ENCODE data around the gene NCOA7.

NCOA7 gene

GRCh38 chr6:125859727-125860126 lies 69.0 kb downstream of the NCOA7 start:
- no peak overlapping the region for H3K4me2 ChIP-seq (ENCODE audit: insufficient read depth, low read length, poor library complexity, severe bottlenecking)
- DNase-seq (ENCODE audit: low spot score) = no peak
- H2BK15ac ChIP-seq (ENCODE audit: low read length) = no peak overlapping the region
- H3K36me3 ChIP-seq (replicated peaks in 1 of 2; ENCODE audit: control insufficient read depth in 2 of 2, insufficient read depth in 2 of 2, low read length in 2 of 2) = no peaks in the 10 kb centered on the region
- no peak overlapping the region for H3K23ac ChIP-seq (ENCODE audit: low read depth, low read length, poor library complexity)
- no peak overlapping the region for H2AFZ ChIP-seq (ENCODE audit: low read length)
- WGBS, 2 donors (ENCODE audit: extremely low coverage in 2 of 2, insufficient read length in 2 of 2, insufficient replicate concordance in 1 of 2) = no CpG with 5 or more reads among the region's 3 CpGs
- H4K8ac ChIP-seq (ENCODE audit: low read depth, low read length) = no peak overlapping the region
- H3K27ac ChIP-seq (replicated peaks; ENCODE audit: low read length) = no peak overlapping the region
- no peak overlapping the region for H3K4ac ChIP-seq (ENCODE audit: low read length)
- no peaks in the 10 kb centered on the region for H3K27me3 ChIP-seq (ENCODE audit: control insufficient read depth in 3 of 3, insufficient read depth in 3 of 3, low read depth in 1 of 3, low read length in 3 of 3)
- H3K9me3 ChIP-seq (replicated peaks in 1 of 2; ENCODE audit: control insufficient read depth in 2 of 2, insufficient read depth in 1 of 2, low read depth in 1 of 2, low read length in 2 of 2) = no peaks in the 10 kb centered on the region
- H3K4me3 ChIP-seq (ENCODE audit: low read length in 2 of 2) = no peak overlapping the region
- no peak overlapping the region for H4K91ac ChIP-seq (ENCODE audit: low read depth, low read length, poor library complexity)
- H2BK5ac ChIP-seq (ENCODE audit: low read length) = no peak overlapping the region
- no peak overlapping the region for H2BK120ac ChIP-seq (ENCODE audit: low read depth, low read length)
- no peak overlapping the region for H3K18ac ChIP-seq (ENCODE audit: low read length)
- H3K79me1 ChIP-seq (ENCODE audit: low read depth, low read length) = no peaks in the 10 kb centered on the region
- H3K9ac ChIP-seq (ENCODE audit: low read depth, low read length, poor library complexity) = no peak overlapping the region
- H2AK5ac ChIP-seq (ENCODE audit: low read depth, low read length) = no peak overlapping the region
- H3K4me1 ChIP-seq (ENCODE audit: control insufficient read depth in 2 of 2, insufficient read depth in 1 of 2, low read depth in 1 of 2, low read length in 2 of 2) = no peaks in the 10 kb centered on the region
- H3K14ac ChIP-seq (ENCODE audit: low read length) = no peak overlapping the region
- H2BK12ac ChIP-seq (ENCODE audit: low read length) = no peak overlapping the region

DNA sequence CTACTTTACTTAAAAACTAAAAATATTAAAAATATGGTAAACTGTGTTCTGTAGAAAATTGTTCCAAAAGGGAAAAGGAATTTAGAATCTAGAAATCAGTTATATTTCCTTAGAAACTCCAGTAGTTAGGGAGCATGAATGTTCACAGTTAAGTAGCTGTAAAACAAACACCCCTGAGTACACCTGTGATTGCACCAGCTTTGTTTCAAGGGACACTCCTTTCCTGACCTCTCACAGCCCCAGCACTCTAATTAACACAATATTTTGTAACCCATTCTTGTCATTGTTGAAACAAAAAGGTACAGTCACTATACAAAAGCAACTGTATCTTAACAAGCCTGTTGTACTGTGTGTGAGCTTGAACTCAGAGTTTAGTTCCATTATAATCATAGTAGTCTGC lies 72.3 kb downstream of the NCOA7 start:
- no peak overlapping the region for H3K4ac ChIP-seq (ENCODE audit: low read length)
- H3K9me3 ChIP-seq (replicated peaks in 1 of 2; ENCODE audit: control insufficient read depth in 2 of 2, insufficient read depth in 1 of 2, low read depth in 1 of 2, low read length in 2 of 2) = no peaks in the 10 kb centered on the region
- no peak overlapping the region for H2BK120ac ChIP-seq (ENCODE audit: low read depth, low read length)
- H2BK5ac ChIP-seq (ENCODE audit: low read length) = no peak overlapping the region
- no peak overlapping the region for H3K23ac ChIP-seq (ENCODE audit: low read depth, low read length, poor library complexity)
- H2BK15ac ChIP-seq (ENCODE audit: low read length) = no peak overlapping the region
- H3K79me1 ChIP-seq (ENCODE audit: low read depth, low read length) = no peaks in the 10 kb centered on the region
- no peak for DNase-seq (ENCODE audit: low spot score)
- no peak overlapping the region for H4K8ac ChIP-seq (ENCODE audit: low read depth, low read length)
- H3K27me3 ChIP-seq (ENCODE audit: control insufficient read depth in 3 of 3, insufficient read depth in 3 of 3, low read depth in 1 of 3, low read length in 3 of 3) = no peaks in the 10 kb centered on the region
- no peak overlapping the region for H3K18ac ChIP-seq (ENCODE audit: low read length)
- no peak overlapping the region for H2AFZ ChIP-seq (ENCODE audit: low read length)
- no peak overlapping the region for H4K91ac ChIP-seq (ENCODE audit: low read depth, low read length, poor library complexity)
- H3K27ac ChIP-seq (replicated peaks; ENCODE audit: low read length) = no peak overlapping the region
- no peak overlapping the region for H3K14ac ChIP-seq (ENCODE audit: low read length)
- no peak overlapping the region for H3K4me2 ChIP-seq (ENCODE audit: insufficient read depth, low read length, poor library complexity, severe bottlenecking)
- H2AK5ac ChIP-seq (ENCODE audit: low read depth, low read length) = no peak overlapping the region
- no peak overlapping the region for H3K4me3 ChIP-seq (ENCODE audit: low read length in 2 of 2)
- H3K36me3 ChIP-seq (replicated peaks in 1 of 2; ENCODE audit: control insufficient read depth in 2 of 2, insufficient read depth in 2 of 2, low read length in 2 of 2) = no peaks in the 10 kb centered on the region
- no peak overlapping the region for H3K9ac ChIP-seq (ENCODE audit: low read depth, low read length, poor library complexity)
- H2BK12ac ChIP-seq (ENCODE audit: low read length) = no peak overlapping the region
- peaks cover 0 to 4% of the 10 kb centered on the region in 2 donors for H3K4me1 ChIP-seq (ENCODE audit: control insufficient read depth in 2 of 2, insufficient read depth in 1 of 2, low read depth in 1 of 2, low read length in 2 of 2)

DNA sequence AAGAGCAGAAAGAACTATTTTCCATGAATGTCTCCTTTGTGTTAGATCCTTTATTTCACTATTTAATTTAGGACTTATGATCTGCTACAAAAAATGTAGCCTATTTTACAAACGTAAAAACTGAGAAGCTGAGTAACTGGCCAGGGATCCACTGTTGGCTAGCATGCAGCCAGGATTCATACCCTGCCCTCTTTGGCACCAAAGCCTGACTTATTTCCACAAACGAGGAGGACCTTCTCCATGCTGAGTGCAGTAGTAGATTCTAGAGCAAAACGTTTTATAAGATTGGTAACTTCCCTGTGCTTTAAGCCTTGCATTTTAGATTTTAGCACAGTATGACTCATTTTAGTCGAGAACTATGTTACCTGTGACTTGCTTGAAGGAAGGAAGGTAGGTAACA lies 74.3 kb downstream of the NCOA7 start:
- DNase-seq (ENCODE audit: low spot score) = no peak
- Histone ChIP-seq H3K79me1 (ENCODE audit: low read depth, low read length) (no peaks in the 10 kb centered on the region), H2BK120ac (ENCODE audit: low read depth, low read length) (no peak overlapping the region), H3K18ac (ENCODE audit: low read length) (no peak overlapping the region), H2BK15ac (ENCODE audit: low read length) (no peak overlapping the region), H4K8ac (ENCODE audit: low read depth, low read length) (no peak overlapping the region), H2AFZ (ENCODE audit: low read length) (no peak overlapping the region), H3K4me3 (ENCODE audit: low read length in 2 of 2) (no peak overlapping the region), H2BK12ac (ENCODE audit: low read length) (no peak overlapping the region), H3K9me3 (replicated peaks in 1 of 2; ENCODE audit: control insufficient read depth in 2 of 2, insufficient read depth in 1 of 2, low read depth in 1 of 2, low read length in 2 of 2) (no peaks in the 10 kb centered on the region), H3K4ac (ENCODE audit: low read length) (no peak overlapping the region), H3K4me1 (ENCODE audit: control insufficient read depth in 2 of 2, insufficient read depth in 1 of 2, low read depth in 1 of 2, low read length in 2 of 2) (peaks cover 0 to 4% of the 10 kb centered on the region in 2 donors), H3K36me3 (replicated peaks in 1 of 2; ENCODE audit: control insufficient read depth in 2 of 2, insufficient read depth in 2 of 2, low read length in 2 of 2) (no peaks in the 10 kb centered on the region), H3K27me3 (ENCODE audit: control insufficient read depth in 3 of 3, insufficient read depth in 3 of 3, low read depth in 1 of 3, low read length in 3 of 3) (no peaks in the 10 kb centered on the region), H4K91ac (ENCODE audit: low read depth, low read length, poor library complexity) (no peak overlapping the region), H3K9ac (ENCODE audit: low read depth, low read length, poor library complexity) (no peak overlapping the region), H3K14ac (ENCODE audit: low read length) (no peak overlapping the region), H3K27ac (replicated peaks; ENCODE audit: low read length) (no peak overlapping the region), H3K4me2 (ENCODE audit: insufficient read depth, low read length, poor library complexity, severe bottlenecking) (no peak overlapping the region), H2BK5ac (ENCODE audit: low read length) (no peak overlapping the region), H2AK5ac (ENCODE audit: low read depth, low read length) (no peak overlapping the region), H3K23ac (ENCODE audit: low read depth, low read length, poor library complexity) (no peak overlapping the region)
- no CpG with 5 or more reads among the region's 4 CpGs for WGBS, 2 donors (ENCODE audit: extremely low coverage in 2 of 2, insufficient read length in 2 of 2, insufficient replicate concordance in 1 of 2)

GRCh38 chr6:125866433-125866832 lies 75.7 kb downstream of the NCOA7 start:
- H3K4me3 ChIP-seq (ENCODE audit: low read length in 2 of 2) = no peak overlapping the region
- H3K36me3 ChIP-seq (replicated peaks in 1 of 2; ENCODE audit: control insufficient read depth in 2 of 2, insufficient read depth in 2 of 2, low read length in 2 of 2) = no peaks in the 10 kb centered on the region
- H3K18ac ChIP-seq (ENCODE audit: low read length) = no peak overlapping the region
- H2AFZ ChIP-seq (ENCODE audit: low read length) = no peak overlapping the region
- H3K79me1 ChIP-seq (ENCODE audit: low read depth, low read length) = no peaks in the 10 kb centered on the region
- H3K4me1 ChIP-seq (ENCODE audit: control insufficient read depth in 2 of 2, insufficient read depth in 1 of 2, low read depth in 1 of 2, low read length in 2 of 2) = peaks cover 0 to 4% of the 10 kb centered on the region in 2 donors
- no peak overlapping the region for H3K14ac ChIP-seq (ENCODE audit: low read length)
- H2BK15ac ChIP-seq (ENCODE audit: low read length) = no peak overlapping the region
- no peak overlapping the region for H2BK5ac ChIP-seq (ENCODE audit: low read length)
- no peak overlapping the region for H3K27ac ChIP-seq (replicated peaks; ENCODE audit: low read length)
- H2BK12ac ChIP-seq (ENCODE audit: low read length) = no peak overlapping the region
- no peak overlapping the region for H3K4ac ChIP-seq (ENCODE audit: low read length)
- no peaks in the 10 kb centered on the region for H3K27me3 ChIP-seq (ENCODE audit: control insufficient read depth in 3 of 3, insufficient read depth in 3 of 3, low read depth in 1 of 3, low read length in 3 of 3)
- no peak overlapping the region for H2AK5ac ChIP-seq (ENCODE audit: low read depth, low read length)
- H2BK120ac ChIP-seq (ENCODE audit: low read depth, low read length) = no peak overlapping the region
- no peak overlapping the region for H3K23ac ChIP-seq (ENCODE audit: low read depth, low read length, poor library complexity)
- H3K4me2 ChIP-seq (ENCODE audit: insufficient read depth, low read length, poor library complexity, severe bottlenecking) = no peak overlapping the region
- no peak overlapping the region for H4K8ac ChIP-seq (ENCODE audit: low read depth, low read length)
- no peak overlapping the region for H3K9ac ChIP-seq (ENCODE audit: low read depth, low read length, poor library complexity)
- DNase-seq (ENCODE audit: low spot score) = no peak
- H4K91ac ChIP-seq (ENCODE audit: low read depth, low read length, poor library complexity) = no peak overlapping the region
- no peaks in the 10 kb centered on the region for H3K9me3 ChIP-seq (replicated peaks in 1 of 2; ENCODE audit: control insufficient read depth in 2 of 2, insufficient read depth in 1 of 2, low read depth in 1 of 2, low read length in 2 of 2)
